Activated naive CD8-positive, alpha-beta T cell treated with anti-CD3 and anti-CD28 coated beads, Interleukin-2, amount 50 U/mL, for 24 hours (primary cell): ENCODE results near the gene TAB2.
A peak's percentile ranks its signal among the peaks of the same experiment; 100 is the strongest.
"Not testable (repeated sequence)": the region's sequence is repeated elsewhere in the genome, so short reads cannot be mapped to it uniquely, and the experiment has no call there.

Source experiments
- ATAC-seq: fragments of 150-1000 bp; cut with Tn5 transposase; one replicate; pipeline ENCODE4 v1.10.0; 2021
- DNase-seq: peaks from one replicate; pipeline ENCODE4 v3.0.0; 2021
- H3K27ac Mint-ChIP-seq: one replicate; pipeline ENCODE4 v1.8.0; 2021; ENCODE audit warnings: mild to moderate bottlenecking, mixed read lengths
- H3K27me3 Mint-ChIP-seq: one replicate; pipeline ENCODE4 v1.8.0; 2021; ENCODE audit warnings: mixed read lengths
- H3K36me3 Mint-ChIP-seq: one replicate; pipeline ENCODE4 v1.8.0; 2021; ENCODE audit warnings: low read depth, mixed read lengths
- H3K4me1 Mint-ChIP-seq: one replicate; pipeline ENCODE4 v1.8.0; 2021; ENCODE audit warnings: mixed read lengths
- H3K4me3 Mint-ChIP-seq: one replicate; pipeline ENCODE4 v1.8.0; 2021; ENCODE audit warnings: mild to moderate bottlenecking, moderate library complexity, mixed read lengths
- H3K9me3 Mint-ChIP-seq: one replicate; pipeline ENCODE4 v1.8.0; 2021; ENCODE audit warnings: mixed read lengths

Gene TAB2

DNA sequence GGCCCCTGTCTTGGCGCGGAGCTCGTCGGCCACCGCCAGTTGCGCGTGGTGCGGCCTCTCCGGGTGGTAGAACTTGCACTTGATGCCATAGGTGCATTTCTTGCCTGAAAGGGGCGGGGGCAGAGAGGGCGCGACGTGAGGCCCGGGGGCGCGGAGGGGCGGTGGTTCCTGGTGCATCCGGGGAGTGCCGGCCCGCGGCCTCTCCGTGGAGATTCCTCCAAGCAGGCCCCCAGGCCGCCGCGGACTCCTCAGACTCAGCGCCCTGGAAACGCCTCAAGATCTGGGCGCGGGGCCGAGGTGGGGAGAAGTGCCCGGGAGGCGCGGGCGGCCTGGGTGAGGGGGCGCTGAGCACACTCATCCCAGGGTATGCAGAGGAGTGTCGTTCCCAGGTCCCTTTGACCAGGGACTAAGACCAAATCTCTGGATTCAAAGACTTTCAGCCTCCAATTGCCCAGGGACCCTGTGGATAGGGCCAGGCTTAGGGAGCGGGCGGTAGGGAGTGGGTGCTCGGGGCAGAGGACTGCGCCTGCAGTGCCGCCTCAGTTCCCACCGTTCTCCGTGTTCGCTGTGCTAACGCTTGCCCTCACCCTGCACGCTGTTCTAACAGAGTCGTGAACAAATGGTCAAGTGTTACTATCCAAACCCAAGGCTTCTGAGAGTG, 134.0 kb downstream of the TAB2 start:
- H3K4me1 Mint-ChIP-seq: no peaks in the 10 kb centered on the region
- no peaks in the 10 kb centered on the region for H3K9me3 Mint-ChIP-seq
- no peak overlapping the region for H3K27ac Mint-ChIP-seq
- no peak overlapping the region for H3K4me3 Mint-ChIP-seq
- DNase-seq: peak; percentile 20
- H3K36me3 Mint-ChIP-seq: peaks cover 8% of the 10 kb centered on the region
- ATAC-seq: peak; percentile 34
- peaks cover 1% of the 10 kb centered on the region for H3K27me3 Mint-ChIP-seq

DNA sequence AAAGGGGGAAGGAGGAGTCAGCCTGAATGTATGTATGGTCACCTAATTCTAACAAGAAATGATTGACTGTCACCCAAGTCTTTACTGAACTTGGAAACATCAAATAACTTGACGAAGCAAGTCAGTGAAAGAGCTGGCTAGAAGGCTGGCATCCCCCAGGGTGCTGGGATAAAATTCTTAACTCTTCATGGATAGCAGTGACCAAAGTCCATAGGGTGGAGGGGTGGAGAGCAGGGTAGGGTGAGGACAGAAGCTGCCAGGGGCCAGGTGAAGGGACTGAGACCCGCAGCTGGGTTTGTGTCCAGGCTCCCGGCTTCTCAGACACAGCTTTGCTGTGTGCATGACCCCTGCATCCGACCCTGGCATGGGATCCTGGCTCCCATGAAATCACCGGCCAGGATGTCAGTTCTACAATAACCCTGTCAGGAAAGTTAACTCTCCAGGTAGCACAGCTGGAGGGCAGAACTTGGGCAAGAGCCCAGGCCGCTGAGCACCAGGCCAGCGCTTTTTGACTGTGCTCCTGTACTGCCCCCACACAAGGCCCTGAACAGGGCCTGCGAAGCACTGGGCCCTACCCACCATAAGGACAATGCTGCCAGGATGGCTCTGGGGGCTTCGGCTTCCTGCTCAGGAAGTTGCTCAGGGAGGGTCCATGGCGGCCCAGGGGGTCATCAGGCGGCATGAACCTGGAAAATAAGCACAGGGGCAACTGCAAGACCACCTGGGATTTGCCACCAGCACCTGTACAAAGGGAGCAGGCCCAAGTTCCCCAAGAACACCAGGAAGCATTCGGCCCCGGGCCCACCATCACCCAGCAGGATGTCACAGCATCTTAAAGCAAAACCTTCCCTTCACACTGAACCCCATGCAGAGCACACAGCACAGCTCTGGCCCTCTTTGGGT, 134.8 kb downstream of the TAB2 start:
- peaks cover 11% of the 10 kb centered on the region for H3K36me3 Mint-ChIP-seq
- H3K27ac Mint-ChIP-seq: no peak overlapping the region
- DNase-seq: no peak
- H3K4me3 Mint-ChIP-seq: no peak overlapping the region
- no peaks in the 10 kb centered on the region for H3K9me3 Mint-ChIP-seq
- H3K27me3 Mint-ChIP-seq: peaks cover 1% of the 10 kb centered on the region
- no peak for ATAC-seq
- no peaks in the 10 kb centered on the region for H3K4me1 Mint-ChIP-seq

DNA sequence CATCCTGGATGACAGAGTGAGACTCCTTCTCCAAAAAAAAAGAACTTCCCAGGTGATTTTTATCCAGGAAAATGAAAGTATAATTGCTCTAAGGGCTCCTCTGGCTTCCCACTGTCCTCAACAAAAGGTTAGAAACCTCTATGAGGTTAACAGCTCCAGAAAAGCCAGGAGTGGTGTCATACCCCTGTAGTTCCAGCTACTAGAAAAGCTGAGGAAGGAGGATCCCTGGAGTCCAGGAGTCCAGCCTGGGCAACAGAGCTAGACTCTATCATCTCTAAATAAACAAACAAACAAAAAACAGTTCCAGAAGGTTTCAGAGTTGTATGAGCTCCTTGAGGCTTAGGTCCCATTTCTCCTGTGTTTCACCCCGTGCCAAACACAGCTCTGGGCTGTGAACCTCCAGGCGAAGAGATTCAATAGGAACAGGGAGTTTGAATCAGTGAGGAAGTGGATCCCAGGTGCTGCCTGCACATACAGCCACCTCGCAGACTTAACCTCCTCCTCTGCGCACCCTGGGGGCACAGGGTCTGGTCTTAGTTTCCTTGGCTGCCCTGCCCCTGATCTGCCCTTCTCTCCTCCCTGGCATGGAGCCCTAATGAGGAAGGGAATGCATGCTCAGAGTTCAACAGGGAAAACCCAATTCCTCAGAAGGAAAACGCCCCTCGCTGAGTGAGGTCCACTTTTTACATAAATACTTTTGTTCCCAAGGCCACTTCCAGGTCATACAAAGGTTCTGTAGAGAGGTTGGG, 136.3 kb downstream of the TAB2 start:
- H3K27me3 Mint-ChIP-seq: peaks cover 1% of the 10 kb centered on the region
- ATAC-seq (no peak), DNase-seq (no peak)
- no peaks in the 10 kb centered on the region for H3K9me3 Mint-ChIP-seq
- peaks cover 18% of the 10 kb centered on the region for H3K36me3 Mint-ChIP-seq
- no peak overlapping the region for H3K4me3 Mint-ChIP-seq
- H3K27ac Mint-ChIP-seq: no peak overlapping the region
- H3K4me1 Mint-ChIP-seq: peaks cover 10% of the 10 kb centered on the region

DNA sequence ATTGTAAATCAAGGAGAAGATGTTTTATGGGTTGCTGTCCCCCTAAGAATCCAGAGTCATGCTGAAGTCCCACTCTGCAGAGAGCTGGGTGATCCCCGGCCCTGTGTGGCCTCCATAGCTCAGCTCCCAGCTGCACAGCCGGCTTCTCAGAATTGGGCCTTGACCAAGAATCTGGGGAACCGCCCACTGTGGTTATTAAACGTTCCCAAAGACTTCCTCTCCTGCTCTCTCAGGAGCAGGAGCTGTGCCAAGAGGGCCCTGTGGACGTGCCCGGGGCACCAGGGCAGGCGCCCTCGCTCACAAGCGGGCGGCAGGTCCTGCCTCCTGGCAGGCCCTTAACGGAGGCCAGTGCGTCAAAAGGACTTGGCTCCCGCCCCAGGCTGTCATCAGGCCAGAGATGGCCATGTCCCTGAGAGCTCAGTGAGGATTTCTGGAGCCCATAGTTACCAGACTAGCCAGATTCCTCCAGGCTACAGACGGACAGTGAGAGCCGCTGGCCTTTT, 136.9 kb downstream of the TAB2 start:
- Mint-ChIP-seq H3K27ac (no peak overlapping the region), H3K4me3 (no peak overlapping the region)
- ATAC-seq: no peak

DNA sequence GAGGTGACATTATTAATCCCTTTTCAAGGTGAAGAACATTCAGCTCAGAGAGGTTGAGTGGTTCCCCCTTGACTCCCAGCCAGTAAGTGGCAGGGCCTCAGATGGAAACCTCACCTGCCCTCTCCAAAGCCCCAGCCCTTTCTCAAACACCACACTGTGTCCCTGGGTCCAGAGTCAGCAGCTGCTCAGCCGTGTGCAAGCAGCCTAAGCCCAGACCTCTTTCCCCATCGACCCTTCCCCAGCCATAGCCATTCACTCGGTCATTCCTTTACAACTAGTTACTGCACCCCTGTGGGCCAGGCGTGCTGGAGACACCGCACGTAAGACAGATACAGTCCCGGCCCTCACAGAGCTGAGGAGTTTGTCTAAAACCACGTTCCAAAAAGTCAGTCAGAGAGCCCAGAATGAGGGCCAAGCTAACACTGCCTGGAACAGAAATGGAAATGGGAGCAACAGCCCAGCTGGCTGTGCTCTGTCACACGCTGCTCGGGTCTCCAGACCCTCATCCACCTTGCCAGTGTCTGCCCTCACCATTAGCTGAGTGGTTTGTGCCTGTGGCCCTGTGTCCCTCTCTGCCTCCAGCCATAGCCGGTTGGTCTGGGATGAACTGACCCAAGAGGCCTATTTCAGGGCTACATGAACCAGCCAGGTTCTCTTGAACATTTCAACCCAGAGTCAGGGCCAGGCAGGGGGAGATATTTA, 137.7 kb downstream of the TAB2 start:
- Mint-ChIP-seq H3K27me3 (no peaks in the 10 kb centered on the region), H3K4me3 (no peak overlapping the region), H3K36me3 (peaks cover 29% of the 10 kb centered on the region), H3K27ac (no peak overlapping the region), H3K4me1 (peaks cover 14% of the 10 kb centered on the region), H3K9me3 (no peaks in the 10 kb centered on the region)
- DNase-seq (no peak), ATAC-seq (no peak)

More for the DNA sequence above, 136.9 kb downstream of the TAB2 start:
- DNase-seq: no peak
- H3K27me3 Mint-ChIP-seq: peaks cover 1% of the 10 kb centered on the region
- H3K36me3 Mint-ChIP-seq: peaks cover 25% of the 10 kb centered on the region
- H3K4me1 Mint-ChIP-seq: peaks cover 14% of the 10 kb centered on the region
- no peaks in the 10 kb centered on the region for H3K9me3 Mint-ChIP-seq

DNA sequence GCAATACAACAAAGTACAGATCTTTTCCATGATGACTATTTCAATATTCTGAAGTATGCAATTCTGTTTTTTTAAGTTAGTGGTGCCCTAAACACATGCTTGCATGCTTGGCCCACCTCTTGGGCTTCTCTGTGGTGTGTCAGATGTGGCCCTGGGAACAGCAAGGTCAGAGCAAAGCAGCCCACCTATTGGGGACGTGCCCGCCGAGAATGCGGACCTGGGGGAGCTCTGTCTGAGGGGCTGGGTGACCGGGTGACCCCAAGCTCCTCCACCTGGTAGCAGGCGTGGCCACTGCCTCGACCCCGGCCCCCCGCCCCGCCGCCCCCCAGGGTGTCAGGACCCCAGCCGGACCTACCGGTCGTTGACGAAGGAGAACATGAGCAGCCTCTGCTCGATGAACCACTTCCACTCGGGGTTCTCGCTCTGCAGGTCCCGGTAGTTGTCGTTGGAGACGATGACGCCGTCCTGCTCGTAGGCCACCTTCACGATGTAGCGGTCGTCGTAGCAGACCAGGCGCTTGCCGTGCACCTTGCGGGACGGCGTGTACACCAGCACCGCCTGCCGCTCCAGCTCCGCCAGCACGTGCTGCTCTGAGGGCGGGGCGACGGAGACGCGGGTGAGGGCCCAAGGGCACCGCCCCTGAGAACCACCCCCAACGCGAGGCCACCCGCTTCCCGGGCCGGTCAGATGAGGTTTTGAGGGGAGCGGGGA, 139.0 kb downstream of the TAB2 start:
- no peaks in the 10 kb centered on the region for H3K9me3 Mint-ChIP-seq
- H3K27me3 Mint-ChIP-seq: no peaks in the 10 kb centered on the region
- peaks cover 37% of the 10 kb centered on the region for H3K36me3 Mint-ChIP-seq
- no peak overlapping the region for H3K4me3 Mint-ChIP-seq
- no peak for ATAC-seq
- H3K27ac Mint-ChIP-seq: no peak overlapping the region
- H3K4me1 Mint-ChIP-seq: peaks cover 14% of the 10 kb centered on the region
- DNase-seq: no peak

DNA sequence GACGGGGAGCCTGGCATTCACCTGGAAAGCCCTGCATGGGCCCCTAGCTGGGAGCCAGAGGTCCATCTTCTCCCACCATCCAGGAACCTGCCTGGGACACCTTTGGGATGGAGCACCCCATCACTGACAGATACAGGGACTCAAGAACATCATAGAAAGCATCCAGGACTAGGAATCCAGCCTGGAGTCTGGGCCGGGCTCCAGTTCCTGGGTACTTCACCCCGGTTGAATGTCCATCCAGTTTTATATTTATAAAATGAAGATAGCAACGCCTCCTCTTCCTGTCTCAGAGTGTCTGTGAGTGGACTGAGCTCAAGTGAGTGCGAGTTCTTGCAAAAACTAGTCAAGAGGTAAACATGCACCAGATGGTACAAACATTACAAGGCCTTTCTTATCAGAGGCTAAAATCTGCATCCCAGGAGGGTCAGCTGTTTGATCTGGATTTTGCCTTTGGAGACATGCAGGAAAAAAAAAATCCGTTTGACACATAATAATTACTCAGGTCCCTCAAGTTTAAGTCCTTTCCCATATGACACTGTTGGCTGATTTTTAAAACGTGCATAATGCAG, 139.9 kb downstream of the TAB2 start:
- ATAC-seq: no peak
- peaks cover 41% of the 10 kb centered on the region for H3K36me3 Mint-ChIP-seq
- H3K9me3 Mint-ChIP-seq: no peaks in the 10 kb centered on the region
- H3K4me3 Mint-ChIP-seq: no peak overlapping the region
- peaks cover 14% of the 10 kb centered on the region for H3K4me1 Mint-ChIP-seq
- no peak for DNase-seq
- no peaks in the 10 kb centered on the region for H3K27me3 Mint-ChIP-seq
- H3K27ac Mint-ChIP-seq: no peak overlapping the region

DNA sequence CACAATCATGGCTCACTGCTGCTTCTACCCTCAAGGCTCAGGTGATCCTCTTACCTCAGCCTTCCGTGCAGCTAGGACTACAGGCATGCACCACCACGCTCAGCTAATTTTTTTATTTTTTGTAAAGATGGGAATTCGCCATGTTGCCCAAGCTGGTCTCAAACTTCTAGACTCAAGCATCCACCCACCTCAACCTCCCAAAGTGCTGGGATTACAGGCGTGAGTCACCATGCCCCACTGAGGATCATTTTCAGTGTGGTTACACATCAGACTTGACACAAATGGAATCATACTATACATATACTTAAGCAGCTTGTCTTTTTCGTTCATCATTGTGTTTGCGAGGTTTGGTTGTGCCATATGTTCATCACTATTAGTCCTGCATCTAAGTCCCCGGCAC, 140.7 kb downstream of the TAB2 start:
- H3K9me3 Mint-ChIP-seq: no peaks in the 10 kb centered on the region
- H3K27me3 Mint-ChIP-seq: no peaks in the 10 kb centered on the region
- H3K27ac Mint-ChIP-seq: peak overlapping the region; percentile 64
- peaks cover 45% of the 10 kb centered on the region for H3K36me3 Mint-ChIP-seq
- H3K4me1 Mint-ChIP-seq: peaks cover 14% of the 10 kb centered on the region
- no peak overlapping the region for H3K4me3 Mint-ChIP-seq
- ATAC-seq (peak; percentile 59), DNase-seq (no peak)

DNA sequence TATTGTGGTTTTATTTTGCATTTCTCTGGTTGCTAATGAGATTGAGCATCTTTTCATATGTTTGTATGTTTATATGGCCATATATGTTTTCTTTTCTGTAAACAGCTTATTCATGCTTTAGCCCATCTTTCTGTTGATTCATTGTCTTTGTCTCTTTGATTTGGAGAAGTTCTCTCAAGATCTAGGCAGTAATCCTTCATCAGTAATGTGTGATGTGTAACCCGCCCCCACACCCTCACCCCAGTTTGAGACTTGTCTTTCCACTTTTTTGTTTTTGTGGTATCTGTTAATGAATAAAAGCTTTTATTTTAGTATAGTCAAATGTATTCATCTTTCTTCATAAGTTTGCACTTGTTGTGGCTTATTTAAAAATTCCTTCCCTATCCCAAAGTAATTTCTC, 141.3 kb downstream of the TAB2 start:
- Mint-ChIP-seq H3K27me3 (no peaks in the 10 kb centered on the region), H3K4me1 (peaks cover 16% of the 10 kb centered on the region)

DNA sequence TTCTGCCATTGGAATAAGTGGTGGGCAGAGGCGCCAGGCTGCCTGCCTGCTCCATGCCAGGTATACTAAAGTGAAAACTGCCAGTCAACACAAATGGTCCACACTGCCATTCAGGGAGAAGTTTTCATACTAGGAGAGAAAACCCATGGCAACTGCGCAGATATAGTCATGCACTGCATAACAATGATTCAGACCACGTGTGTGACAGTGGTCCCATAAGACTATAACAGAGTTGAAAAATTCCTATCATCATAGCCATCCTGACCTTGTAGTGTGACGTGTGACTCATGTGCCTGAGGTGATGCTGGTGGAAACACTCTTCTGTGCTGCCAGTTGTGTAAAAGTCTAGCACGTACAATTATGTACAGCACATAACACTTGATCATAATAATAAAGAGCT, 142.2 kb downstream of the TAB2 start:
- H3K4me3 Mint-ChIP-seq: no peak overlapping the region
- ATAC-seq (peak; percentile 59), DNase-seq (no peak)
- H3K36me3 Mint-ChIP-seq: peaks cover 57% of the 10 kb centered on the region
- peaks cover 26% of the 10 kb centered on the region for H3K4me1 Mint-ChIP-seq
- no peaks in the 10 kb centered on the region for H3K9me3 Mint-ChIP-seq
- H3K27ac Mint-ChIP-seq: no peak overlapping the region
- H3K27me3 Mint-ChIP-seq: no peaks in the 10 kb centered on the region

More for the DNA sequence above, 141.3 kb downstream of the TAB2 start:
- ATAC-seq (no peak), DNase-seq (no peak)
- no peak overlapping the region for H3K4me3 Mint-ChIP-seq
- H3K27ac Mint-ChIP-seq: peak overlapping the region; percentile 64
- no peaks in the 10 kb centered on the region for H3K9me3 Mint-ChIP-seq
- peaks cover 48% of the 10 kb centered on the region for H3K36me3 Mint-ChIP-seq

DNA sequence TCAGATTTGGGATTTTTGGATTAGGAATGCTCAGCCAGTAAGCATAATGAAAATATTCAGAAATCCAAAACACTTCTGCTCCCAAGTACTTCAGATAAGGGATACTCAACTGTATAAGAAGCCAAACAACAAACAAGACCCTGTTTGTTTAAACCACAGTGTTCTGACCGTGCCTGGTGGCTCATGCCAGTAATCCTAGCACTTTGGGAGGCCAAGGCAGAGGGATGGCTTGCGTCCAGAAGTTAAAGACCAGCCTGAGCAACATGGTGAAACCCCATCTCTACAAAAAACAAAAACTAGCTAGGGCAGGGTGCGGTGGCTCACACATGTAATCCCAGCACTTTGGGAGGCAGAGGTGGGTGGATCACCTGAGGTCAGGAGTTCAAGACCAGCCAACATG, 142.7 kb downstream of the TAB2 start:
- not testable (repeated sequence) for H3K4me3 Mint-ChIP-seq, H3K27me3 Mint-ChIP-seq, DNase-seq, H3K27ac Mint-ChIP-seq, H3K9me3 Mint-ChIP-seq, ATAC-seq
- peaks cover 58% of the 10 kb centered on the region for H3K36me3 Mint-ChIP-seq
- H3K4me1 Mint-ChIP-seq: peaks cover 28% of the 10 kb centered on the region
